ENCODE data around the gene NIT1.
A peak's percentile ranks its signal among the peaks of the same experiment; 100 is the strongest.

The NIT1 gene, protein sequence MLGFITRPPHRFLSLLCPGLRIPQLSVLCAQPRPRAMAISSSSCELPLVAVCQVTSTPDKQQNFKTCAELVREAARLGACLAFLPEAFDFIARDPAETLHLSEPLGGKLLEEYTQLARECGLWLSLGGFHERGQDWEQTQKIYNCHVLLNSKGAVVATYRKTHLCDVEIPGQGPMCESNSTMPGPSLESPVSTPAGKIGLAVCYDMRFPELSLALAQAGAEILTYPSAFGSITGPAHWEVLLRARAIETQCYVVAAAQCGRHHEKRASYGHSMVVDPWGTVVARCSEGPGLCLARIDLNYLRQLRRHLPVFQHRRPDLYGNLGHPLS

GRCh38 chr1:161117759-161118581 is at the start of gene NIT1, which contains the start of gene PFDN2:
NIT1 (plus strand) TSS chr1:161118105; CDS start chr1:161118177, 72 bp downstream.
PFDN2 (minus strand) TSS chr1:161118037; CDS start chr1:161118026, 11 bp downstream.
- DNase-seq = peak; percentile 79 to 87

DNA sequence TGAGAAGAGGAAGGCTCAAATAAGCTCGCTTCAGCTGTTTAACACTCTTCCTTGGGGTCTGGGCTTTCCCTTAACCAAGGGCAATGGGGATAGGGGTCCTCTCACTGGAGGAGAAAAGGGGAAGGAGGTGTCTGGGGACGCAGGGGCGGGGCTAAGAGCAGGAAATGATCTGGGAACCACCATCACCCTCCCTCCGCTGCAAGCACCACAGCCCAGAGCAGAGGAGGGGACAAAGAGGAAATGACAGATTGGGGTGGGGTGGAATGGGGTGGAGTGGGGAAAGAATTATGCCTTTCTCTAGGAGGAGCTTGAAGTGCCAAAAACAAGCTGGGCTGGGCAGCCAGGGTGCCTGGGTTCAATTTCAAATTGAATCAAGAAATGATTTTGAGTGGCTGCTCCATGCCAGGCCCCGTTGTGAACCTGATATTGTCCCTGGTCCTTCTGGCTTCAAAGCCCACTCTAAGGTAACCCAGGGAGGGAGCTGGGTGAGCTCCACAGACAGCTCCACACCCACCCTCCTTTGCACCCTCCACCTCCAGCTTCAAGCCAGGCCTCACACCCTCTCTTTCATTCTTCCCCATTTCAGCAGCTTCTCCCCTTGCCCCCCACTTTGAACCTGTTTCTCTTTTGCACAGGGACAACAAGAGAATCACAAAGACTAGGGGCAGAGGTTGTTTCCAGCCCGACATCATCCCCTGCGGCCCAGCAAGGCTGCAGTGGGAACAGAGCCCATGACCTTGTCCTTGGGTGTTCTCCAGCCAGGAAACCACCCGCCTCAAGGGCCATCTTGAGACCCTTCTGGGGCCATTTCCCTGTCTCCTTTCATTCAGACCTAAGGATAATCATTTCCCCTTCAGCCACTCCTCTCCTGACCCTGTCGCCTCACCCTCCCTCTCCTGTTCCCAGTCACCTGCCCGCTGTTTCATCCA is 49.3 kb upstream of the NIT1 start:
- DNase-seq = peak; percentile 92 to 93

DNA sequence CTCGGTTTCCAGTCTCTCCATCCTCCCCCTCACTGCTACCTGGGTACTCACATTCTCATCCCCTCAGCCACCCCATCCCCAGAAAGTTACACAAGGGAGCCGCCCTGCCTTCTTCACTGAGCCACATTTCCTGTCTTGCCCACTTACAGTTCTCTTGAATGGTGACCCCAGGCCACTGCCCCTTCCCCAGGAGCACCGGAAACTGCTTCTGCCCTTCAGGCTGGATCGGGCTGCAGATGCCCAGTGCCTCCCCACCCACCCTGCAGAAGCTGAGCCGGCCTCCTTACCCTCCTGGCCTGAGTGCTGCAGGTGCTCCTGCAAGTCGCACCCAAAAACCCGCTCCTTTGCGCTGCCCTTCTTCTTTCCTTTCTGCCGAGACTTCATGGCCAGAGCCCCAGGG is 48.7 kb upstream of the NIT1 start:
- peak in 1 of 2 donors; percentile 30 for DNase-seq

DNA sequence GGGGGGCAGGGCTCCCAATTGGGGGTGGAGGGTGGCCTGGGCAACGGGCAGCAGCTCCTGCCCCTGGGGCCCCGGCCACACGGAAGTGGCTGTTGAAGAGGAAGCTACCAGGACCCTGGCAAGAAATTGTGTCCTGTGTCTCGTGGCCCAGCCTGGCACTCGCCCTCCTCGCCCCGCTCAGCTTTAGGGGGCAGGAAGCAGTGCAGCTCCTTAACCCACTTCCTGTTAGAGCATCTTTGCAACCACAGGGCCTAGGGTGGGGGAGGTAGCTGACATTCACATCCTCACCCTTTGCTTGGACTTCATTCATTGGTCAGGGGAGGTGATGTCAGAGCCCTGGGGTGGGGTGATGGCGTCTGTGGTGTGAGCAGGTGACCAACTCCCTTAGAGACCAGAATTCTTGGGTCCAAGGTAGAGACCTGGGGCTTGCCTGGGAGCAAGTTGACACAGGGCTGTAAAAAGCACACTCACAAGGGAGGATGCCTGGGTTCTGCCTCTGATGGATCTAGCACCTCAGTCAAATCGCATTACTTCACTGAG is 48.1 kb upstream of the NIT1 start, which contains the start of gene ARHGAP30:
TSS of gene ARHGAP30 (minus strand) at position 161 of the 540 bp plus-strand sequence. CDS start 267 bp downstream, outside the sequence.
- peak; percentile 93 to 94 for DNase-seq

- no peak for DNase-seq
Observed at GRCh38 chr1:161070761-161071160, 47.1 kb upstream of the NIT1 start.

DNA sequence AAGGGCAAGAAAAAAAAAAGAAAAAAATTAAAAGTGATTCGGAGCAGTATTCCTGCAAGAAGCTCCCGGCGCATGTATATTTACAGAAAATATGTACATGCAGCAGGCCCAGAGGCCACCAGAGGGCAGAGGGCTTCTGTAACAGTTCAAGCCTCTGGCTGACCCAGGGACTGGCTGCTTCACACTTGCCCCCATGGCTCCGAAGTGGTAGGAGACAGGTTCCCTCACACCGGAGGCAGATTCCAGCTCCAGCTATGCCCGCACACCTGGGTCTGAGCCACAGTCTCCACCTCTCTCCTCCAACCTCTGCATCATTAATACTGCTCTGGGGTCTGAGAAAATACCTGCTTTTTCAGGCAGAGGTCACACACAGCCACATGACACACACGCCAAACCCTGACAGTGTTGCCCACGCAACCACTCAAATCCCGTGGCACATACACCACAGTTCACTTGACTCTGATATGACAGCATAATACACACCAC is 46.0 kb upstream of the NIT1 start:
- DNase-seq = peak; percentile 63 to 65

- DNase-seq = no peak
Observed at GRCh38 chr1:161072751-161073449, 45.0 kb upstream of the NIT1 start.

DNA sequence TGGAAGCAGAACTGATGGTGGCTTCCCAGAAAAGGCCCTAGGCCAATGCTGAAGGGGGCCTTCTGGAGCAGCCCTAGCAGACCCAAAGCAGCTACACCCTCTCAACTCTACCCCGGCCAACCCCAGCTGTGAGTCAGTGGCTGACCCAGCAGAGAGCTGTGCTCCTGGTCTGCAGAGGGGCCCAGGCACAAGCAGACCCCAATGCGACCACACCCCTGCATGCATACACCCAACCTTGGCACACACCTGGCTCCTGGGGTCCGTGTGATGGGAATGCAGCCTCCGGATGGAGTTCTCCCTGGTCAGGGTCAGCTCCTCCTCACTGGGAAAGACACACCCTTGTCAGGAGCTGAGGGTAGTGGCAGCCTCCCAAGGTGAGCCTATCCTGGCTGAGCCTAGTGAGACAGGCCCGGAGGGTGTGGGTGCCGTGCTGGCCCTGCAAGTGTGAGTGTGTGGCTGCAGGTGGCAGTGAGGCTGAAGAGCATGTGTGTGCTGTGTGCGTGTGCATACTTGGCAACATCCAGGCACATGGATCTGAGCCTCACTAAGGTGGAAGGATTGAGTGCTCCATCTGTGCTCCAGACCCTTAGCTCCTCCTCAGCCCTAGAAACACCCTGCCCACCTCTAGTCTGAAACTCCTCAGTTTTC is 44.3 kb upstream of the NIT1 start:
- no peak for DNase-seq

DNA sequence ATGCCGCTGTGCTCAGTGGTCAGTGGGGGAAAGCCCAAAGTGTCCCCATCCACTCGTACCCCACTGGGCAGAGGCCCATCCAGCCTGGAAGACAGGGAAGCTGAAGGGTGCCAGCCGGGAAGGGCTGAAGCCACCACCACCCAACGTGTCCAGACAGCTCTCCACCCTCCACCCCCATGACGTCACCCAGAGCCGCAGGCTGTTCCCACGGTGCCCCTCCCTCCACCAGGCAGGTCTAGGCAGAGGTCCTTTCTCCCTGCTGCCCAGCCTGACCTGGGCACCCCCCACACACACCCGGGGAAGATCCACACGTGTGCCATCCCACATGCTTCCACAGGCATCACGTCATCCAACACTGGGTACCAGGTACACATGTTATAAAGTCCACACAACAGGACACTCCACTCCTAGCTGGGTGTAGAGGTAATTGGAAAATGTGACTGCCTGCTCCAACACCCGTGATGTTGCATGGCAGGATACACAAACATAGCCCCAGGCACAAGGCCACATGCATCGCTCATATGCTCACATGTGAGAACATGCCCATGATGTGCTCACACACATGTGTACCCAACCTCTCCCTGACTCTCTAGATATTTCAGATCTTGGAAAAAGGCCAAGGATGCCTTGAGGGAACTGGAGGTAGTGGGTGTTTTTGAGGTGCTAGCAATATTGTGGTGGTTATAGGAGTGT is 43.1 kb upstream of the NIT1 start:
- no peak for DNase-seq

GRCh38 chr1:161076410-161076809 is 41.5 kb upstream of the NIT1 start:
- DNase-seq = no peak

DNA sequence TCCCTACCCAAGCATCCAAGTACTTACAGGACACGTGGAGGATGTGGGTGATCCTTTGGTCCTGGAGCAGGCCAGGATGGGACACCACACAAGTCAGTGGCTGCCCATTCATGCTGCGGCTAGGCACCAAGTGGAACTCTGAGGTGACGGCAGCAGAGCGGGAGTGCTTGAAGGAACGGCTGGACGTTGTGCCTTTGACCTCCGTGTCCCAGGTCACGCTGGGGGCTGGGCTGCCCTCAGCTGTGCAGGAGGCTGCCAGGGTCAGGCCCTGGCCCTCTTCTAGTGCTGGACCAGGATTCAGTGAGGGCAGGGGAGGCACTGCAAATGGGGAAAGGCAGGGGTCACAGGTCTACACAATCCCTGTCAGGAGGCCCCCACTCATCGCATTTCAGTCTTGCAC is 40.5 kb upstream of the NIT1 start:
- DNase-seq = no peak

GRCh38 chr1:161079436-161080110 is 38.3 kb upstream of the NIT1 start:
- no peak for DNase-seq

DNA sequence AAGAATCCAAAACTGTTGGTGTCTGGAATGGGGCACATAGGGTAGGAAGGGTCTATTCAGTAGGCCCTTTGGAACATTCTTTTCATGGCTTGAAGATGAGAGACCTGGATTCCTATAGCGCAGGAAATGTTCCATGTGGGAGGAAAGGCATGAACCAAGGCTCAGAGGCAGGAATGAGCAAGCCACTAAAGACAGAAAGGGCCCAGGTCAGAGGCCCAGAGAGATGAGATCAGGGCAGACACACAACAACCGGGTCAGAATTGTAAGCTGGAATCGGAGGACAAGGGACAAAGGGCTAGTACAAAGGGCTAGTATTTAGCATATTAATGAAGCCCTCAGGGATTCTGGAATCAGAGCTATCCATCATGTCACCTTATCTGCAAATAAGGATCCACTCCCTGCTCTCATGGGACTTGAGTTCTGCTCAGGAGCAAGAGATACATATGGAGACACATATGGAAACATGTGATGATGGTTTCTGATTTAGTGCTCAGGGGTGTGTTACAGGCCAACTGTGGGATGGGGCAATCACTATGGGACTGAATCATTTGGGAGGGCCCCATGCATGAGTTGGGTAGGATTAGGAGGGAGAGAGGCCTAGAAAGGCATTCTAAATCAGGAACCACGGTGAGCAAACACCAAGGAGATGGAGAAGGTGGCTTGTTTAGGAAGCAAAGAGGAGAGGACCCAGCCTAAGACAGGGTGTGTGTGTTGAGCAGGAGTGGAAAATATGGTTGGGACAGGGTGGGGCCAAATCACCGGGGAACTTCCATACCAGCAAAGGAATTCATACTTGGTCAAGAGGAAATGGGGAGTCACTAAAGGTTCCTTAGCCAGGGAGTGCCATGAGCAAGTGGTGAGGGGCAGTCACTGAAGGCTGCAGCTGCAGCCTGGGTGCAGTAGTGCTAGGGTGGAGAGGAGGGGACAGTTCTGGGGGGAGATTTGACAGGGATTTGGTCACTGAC is 37.2 kb upstream of the NIT1 start:
- DNase-seq = no peak

DNA sequence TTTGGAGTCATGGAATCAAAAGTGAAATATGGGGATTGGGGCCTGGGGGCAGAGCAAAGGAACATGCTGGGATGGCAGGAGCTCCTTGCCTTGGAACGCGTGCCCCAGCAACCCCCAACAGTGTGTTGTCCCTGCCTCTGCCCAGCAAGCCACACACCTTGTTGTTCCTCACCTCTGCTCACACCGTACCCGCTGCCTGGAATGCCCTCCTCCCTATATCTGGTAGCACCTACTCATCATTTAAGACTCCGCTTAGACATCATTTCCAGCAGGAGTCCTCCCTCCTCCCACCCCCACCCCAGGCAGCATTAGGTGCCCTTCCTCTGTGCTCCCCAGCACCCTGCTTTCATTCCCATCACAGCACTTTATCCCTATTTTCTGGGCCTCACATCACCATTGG is 36.4 kb upstream of the NIT1 start:
- no peak for DNase-seq

DNA sequence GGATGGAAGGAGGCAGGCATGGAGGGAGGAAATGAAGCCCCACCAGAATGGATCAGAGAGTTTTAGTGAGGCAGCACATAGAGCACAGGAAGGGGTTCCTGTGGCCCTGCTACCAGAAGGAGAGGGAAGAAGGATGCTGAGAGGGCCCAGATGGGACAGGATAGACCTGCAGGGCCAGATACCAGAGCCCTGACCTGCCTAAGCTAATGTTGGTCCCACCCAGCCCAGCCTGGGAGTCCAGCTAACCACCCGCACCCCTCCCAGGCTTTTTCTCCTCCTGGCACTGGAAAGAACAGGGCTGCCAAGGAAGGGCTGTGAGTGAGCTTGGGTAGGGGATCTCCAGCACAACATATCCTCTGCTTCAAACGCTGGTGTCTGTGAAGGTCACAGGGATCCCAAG is 35.4 kb upstream of the NIT1 start:
- DNase-seq = no peak

DNA sequence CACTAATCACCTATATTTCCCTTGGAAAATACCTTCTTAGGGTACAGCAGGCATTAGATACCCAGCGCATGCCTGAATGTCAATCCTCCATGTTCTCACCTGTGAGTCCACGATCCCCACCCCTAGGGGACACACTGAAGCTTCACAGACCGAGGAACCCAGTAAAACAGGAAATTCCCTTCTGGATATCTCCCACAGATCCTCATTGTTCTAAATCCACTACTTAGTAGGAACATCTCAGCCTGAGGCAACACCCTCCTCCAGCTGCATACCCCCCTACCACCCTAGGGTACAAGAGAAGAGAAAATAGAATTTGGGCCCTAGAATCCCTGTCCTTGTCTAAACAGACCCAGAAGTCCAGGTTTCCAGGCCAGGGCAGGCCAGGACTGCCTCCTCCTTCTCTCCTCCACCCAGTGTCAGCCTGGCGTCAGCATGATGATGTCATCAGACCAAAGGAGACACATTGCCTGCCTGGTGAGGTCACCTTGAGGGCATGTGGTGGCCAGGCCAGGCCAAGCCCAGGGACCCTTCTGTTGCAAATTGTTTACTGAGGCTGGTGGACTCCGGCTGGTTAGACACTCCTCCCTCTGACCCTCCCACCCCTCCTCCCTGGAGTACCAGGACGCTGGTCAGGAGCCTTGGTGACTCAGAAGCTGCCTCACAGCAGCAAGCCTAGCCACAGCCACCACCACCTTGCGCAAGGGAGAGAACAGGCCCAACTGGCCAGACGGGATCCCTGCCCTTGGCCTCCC is 34.7 kb upstream of the NIT1 start:
- DNase-seq = peak in 1 of 2 donors; percentile 77

DNA sequence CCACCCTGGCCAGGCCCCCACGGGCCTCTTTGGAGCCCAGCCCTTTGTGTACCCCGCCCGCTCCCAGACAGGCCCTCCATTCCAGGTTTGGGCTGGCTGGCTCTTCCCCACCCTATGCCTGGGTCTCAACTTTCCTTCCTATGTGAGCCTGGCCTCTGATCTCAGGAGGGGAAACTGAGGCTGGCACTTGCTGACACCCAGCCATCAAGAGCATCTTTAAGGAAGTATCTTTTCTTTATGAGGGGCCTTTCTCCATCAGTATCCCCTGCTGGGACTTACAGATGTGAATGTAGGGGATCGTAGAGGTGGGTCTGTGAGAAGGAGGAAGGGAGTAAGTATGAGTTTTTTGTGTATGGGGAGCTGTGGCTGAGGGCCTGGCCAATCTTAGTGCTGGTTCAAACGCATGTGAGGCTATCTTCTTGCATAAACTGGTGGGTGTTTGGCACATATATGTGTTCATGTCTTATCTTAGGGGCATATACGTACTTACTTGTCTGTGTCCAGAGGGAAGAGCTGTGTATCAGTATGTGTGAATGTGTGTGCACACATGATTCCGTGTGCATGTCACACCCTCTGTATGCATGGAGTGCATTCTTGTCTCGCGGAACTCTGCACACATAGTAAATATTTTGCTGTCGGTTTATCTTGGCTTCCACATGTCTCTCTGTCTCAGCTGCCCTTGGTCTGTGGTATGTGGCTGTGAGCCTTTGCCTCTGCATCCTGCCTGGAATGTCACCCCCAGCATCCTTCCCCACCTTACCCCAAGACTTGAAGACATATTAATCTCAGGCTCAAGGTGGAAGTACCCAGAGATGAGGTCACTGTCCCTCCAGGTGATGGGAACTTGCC is 33.9 kb upstream of the NIT1 start:
- DNase-seq = no peak
